Liver (tissue), 9 donors: ENCODE measurements around the gene NAXD. TPM values are rescaled to one million over a fixed set of nuclear protein-coding genes. Genes with fewer than 3 reads are reported as not detected.

Source experiments
- DNase-seq: peaks from one replicate; pipeline ENCODE4 v3.0.0-alpha.2; 2017; ENCODE audit warnings: low spot score
- H3K27ac ChIP-seq, 2 donors: one replicate each; pipeline ENCODE4 v1.7.0; 2013; ENCODE audit warnings: inconsistent platforms in 2 of 2, low read length in 2 of 2, control low read depth in 1 of 2, low read depth in 1 of 2, mild to moderate bottlenecking in 1 of 2
- H3K27me3 ChIP-seq, 4 donors: one replicate each; pipeline versions ENCODE4 v1.6.1 to v1.7.0; 2013; ENCODE audit warnings: low read length in 3 of 4, inconsistent platforms in 1 of 4, mild to moderate bottlenecking in 1 of 4, moderate library complexity in 1 of 4; ENCODE audit not compliant: control insufficient read depth in 4 of 4, insufficient read depth in 4 of 4
- H3K36me3 ChIP-seq, 4 donors: one replicate each; pipeline versions ENCODE4 v1.6.1 to v1.7.0; 2013; ENCODE audit warnings: low read length in 3 of 4, mild to moderate bottlenecking in 3 of 4, low read depth in 1 of 4, moderate library complexity in 1 of 4; ENCODE audit not compliant: control insufficient read depth in 4 of 4, insufficient read depth in 3 of 4
- H3K4me1 ChIP-seq, 4 donors: one replicate each; pipeline versions ENCODE4 v1.6.1 to v1.7.0; 2013; ENCODE audit warnings: low read length in 3 of 4, mild to moderate bottlenecking in 3 of 4, moderate library complexity in 1 of 4; ENCODE audit not compliant: control insufficient read depth in 4 of 4, insufficient read depth in 4 of 4
- H3K4me3 ChIP-seq, 3 donors: one replicate each; pipeline versions ENCODE4 v1.6.1 to v1.7.0; 2013; ENCODE audit warnings: low read length in 3 of 3, control low read depth in 1 of 3, low read depth in 1 of 3, mild to moderate bottlenecking in 1 of 3
- H3K9ac ChIP-seq, 2 donors: one replicate each; pipeline ENCODE4 v1.7.0; 2013; ENCODE audit warnings: low read length in 2 of 2, mild to moderate bottlenecking in 2 of 2, moderate library complexity in 2 of 2, control low read depth in 1 of 2, low read depth in 1 of 2
- H3K9me3 ChIP-seq, 4 donors: one replicate each; pipeline versions ENCODE4 v1.6.1 to v1.7.0; 2013; ENCODE audit warnings: low read length in 3 of 4; ENCODE audit not compliant: control insufficient read depth in 4 of 4
- ATF3 ChIP-seq: IDR thresholded peaks from 2 replicates; pipeline ENCODE4 v1.6.1; 2016; ENCODE audit warnings: antibody characterized with exemption
- CTCF ChIP-seq: fragments of 150-350 bp; IDR thresholded peaks from 2 replicates; pipeline ENCODE4 v1.5.1; 2017; ENCODE audit warnings: improper control_type of control experiment, low read depth, low read length; ENCODE audit not compliant: missing input control
- EGR1 ChIP-seq, 2 donors: IDR thresholded peaks; 2 replicates each; pipeline ENCODE4 v1.6.1; 2016 to 2018; ENCODE audit warnings: antibody characterized with exemption in 2 of 2, low read depth in 2 of 2
- FOXA1 ChIP-seq: IDR thresholded peaks from 2 replicates; pipeline ENCODE4 v1.6.1; 2016; ENCODE audit warnings: antibody characterized with exemption
- FOXA2 ChIP-seq: IDR thresholded peaks from 2 replicates; pipeline ENCODE4 v1.6.1; 2016; ENCODE audit warnings: antibody characterized with exemption
- GABPA ChIP-seq, 2 donors: IDR thresholded peaks in 1 of 2; conservative IDR thresholded peaks in 1 of 2; 2 replicates each; pipeline ENCODE4 v1.6.1; 2016; ENCODE audit warnings: antibody characterized with exemption in 2 of 2, mild to moderate bottlenecking in 1 of 2, moderate library complexity in 1 of 2
- HNF4A ChIP-seq, 2 donors: conservative IDR thresholded peaks; 2 replicates each; pipeline ENCODE4 v1.6.1; 2016; ENCODE audit warnings: antibody characterized with exemption in 2 of 2, mild to moderate bottlenecking in 2 of 2
- HNF4G ChIP-seq: IDR thresholded peaks from 2 replicates; pipeline ENCODE4 v1.6.1; 2016; ENCODE audit warnings: antibody characterized with exemption
- JUND ChIP-seq, 2 donors: IDR thresholded peaks; 2 replicates each; pipeline ENCODE4 v1.6.1; 2016; ENCODE audit warnings: antibody characterized with exemption in 2 of 2
- MAX ChIP-seq: IDR thresholded peaks from 2 replicates; pipeline ENCODE4 v1.6.1; 2016; ENCODE audit warnings: antibody characterized with exemption
- NR2F2 ChIP-seq: IDR thresholded peaks from 2 replicates; pipeline ENCODE4 v1.6.1; 2016; ENCODE audit warnings: antibody characterized with exemption
- RAD21 ChIP-seq, 2 donors: IDR thresholded peaks; 2 replicates each; pipeline ENCODE4 v1.6.1; 2016; ENCODE audit warnings: antibody characterized with exemption in 2 of 2, mild to moderate bottlenecking in 2 of 2
- REST ChIP-seq: IDR thresholded peaks from 2 replicates; pipeline ENCODE4 v1.6.1; 2016; ENCODE audit warnings: antibody characterized with exemption, mild to moderate bottlenecking
- RXRA ChIP-seq, 2 donors: IDR thresholded peaks; 2 replicates each; pipeline ENCODE4 v1.6.1; 2017 to 2018; ENCODE audit warnings: antibody characterized with exemption in 2 of 2, mild to moderate bottlenecking in 1 of 2
- TAF1 ChIP-seq: conservative IDR thresholded peaks from 2 replicates; pipeline ENCODE4 v1.6.1; 2016; ENCODE audit warnings: antibody characterized with exemption, mild to moderate bottlenecking
- YY1 ChIP-seq: IDR thresholded peaks from 2 replicates; pipeline ENCODE4 v1.6.1; 2016; ENCODE audit warnings: antibody characterized with exemption, mild to moderate bottlenecking
- WGBS: extraction: QIAGEN DNeasy Blood & Tissue Kit; methylation state at CpG from one replicate; pipeline ENCODE4 v1.1.7; 2013; 5-methylcytosine and 5-hydroxymethylcytosine counted together
- polyA plus RNA-seq, 2 donors: library from polyadenylated mRNA; stranded (reverse) in 1 of 2; unstranded in 1 of 2; fragments of 200-250 nt in 1 of 2; fragments of >200 nt in 1 of 2; fragmentation: Nextera tagmentation in 1 of 2; extraction: Ambion mirVana in 1 of 2; gene quantifications; one replicate each; pipeline versions ENCODE4 v1.2.1 to v1.2.3, GENCODE V29; 2013 to 2015
- total RNA-seq, 2 donors: library from RNA; depleted of rRNA; stranded (reverse); fragments of >200 nt; gene quantifications; one replicate each; pipeline ENCODE4 v1.2.3, GENCODE V29; 2014
- donor health status: healthy.
- donor health status: healthy.
- donor health status: healthy.
- donor health status: healthy.
- donor health status: healthy.

Gene NAXD
- total and polyA plus RNA-seq, 4 donors, result 19.0 to 40.5 (median 27.6) TPM

GRCh38 chr13:110665491-110666254 is 50.3 kb downstream of the NAXD start:
- H3K4me3 ChIP-seq, result no peak overlapping the region
- H3K9ac ChIP-seq, result no peak overlapping the region
- no peaks in the 10 kb centered on the region for H3K9me3 ChIP-seq
- WGBS, result 89% methylated on average over 23 of the region's 23 CpGs
- peak overlapping the region; percentile 41 to 46 for H3K27ac ChIP-seq
- TF ChIP-seq FOXA1 (no peak), HNF4G (no peak), TAF1 (no peak), CTCF (no peak), NR2F2 (no peak), RXRA (IDR thresholded peaks at IDR 0.05) (no peak), JUND (IDR thresholded peaks at IDR 0.05) (no peak), YY1 (no peak), REST (no peak), HNF4A (conservative IDR thresholded peaks at IDR 0.05) (no peak)
- H3K27me3 ChIP-seq, result no peaks in the 10 kb centered on the region
- H3K4me1 ChIP-seq, result no peaks in the 10 kb centered on the region
- DNase-seq, result no peak
- peaks cover 6 to 31% (median 25%) of the 10 kb centered on the region in 4 donors for H3K36me3 ChIP-seq

- no peak for DNase-seq
- Histone ChIP-seq H3K4me1 (no peaks in the 10 kb centered on the region), H3K9ac (no peak overlapping the region), H3K4me3 (no peak overlapping the region), H3K36me3 (peaks cover 6 to 31% (median 23%) of the 10 kb centered on the region in 4 donors), H3K9me3 (no peaks in the 10 kb centered on the region), H3K27me3 (no peaks in the 10 kb centered on the region), H3K27ac (peak overlapping the region; percentile 41 to 46)
- no peak for TF ChIP-seq YY1
- no peak for TF ChIP-seq HNF4A (conservative IDR thresholded peaks at IDR 0.05)
- TF ChIP-seq MAX, result no peak
- no peak for TF ChIP-seq EGR1 (IDR thresholded peaks at IDR 0.05; ENCODE audit: low read depth in 2 of 2)
- WGBS, result 92% methylated on average over 8 of the region's 8 CpGs
Measured at GRCh38 chr13:110666255-110666533, 50.8 kb downstream of the NAXD start.

GRCh38 chr13:110669036-110669435 is 53.7 kb downstream of the NAXD start:
- Histone ChIP-seq H3K36me3 (peaks cover 2 to 23% (median 15%) of the 10 kb centered on the region in 4 donors), H3K27me3 (no peaks in the 10 kb centered on the region), H3K27ac (no peak overlapping the region), H3K9me3 (no peaks in the 10 kb centered on the region), H3K4me3 (no peak overlapping the region), H3K9ac (no peak overlapping the region), H3K4me1 (no peaks in the 10 kb centered on the region)
- no peak for DNase-seq
- WGBS, result 87% methylated on average over 9 of the region's 9 CpGs
- TF ChIP-seq FOXA2 (no peak), REST (no peak), RXRA (IDR thresholded peaks at IDR 0.05) (no peak), RAD21 (IDR thresholded peaks at IDR 0.05) (no peak), YY1 (no peak), GABPA (IDR thresholded peaks at IDR 0.05 in 1 of 2, conservative IDR thresholded peaks at IDR 0.05 in 1 of 2) (no peak), EGR1 (IDR thresholded peaks at IDR 0.05; ENCODE audit: low read depth in 2 of 2) (no peak), MAX (no peak), HNF4A (conservative IDR thresholded peaks at IDR 0.05) (no peak), HNF4G (no peak), JUND (IDR thresholded peaks at IDR 0.05) (no peak), ATF3 (no peak), TAF1 (no peak), NR2F2 (no peak), FOXA1 (no peak)
